ENCODE measurements around the gene NAT10.

GRCh38 chr11:34184505-34185015, 79.1 kb downstream of the NAT10 start:
- TF ChIP-seq CTCF (IDR thresholded peaks at IDR 0.05; ENCODE audit: insufficient read depth, low read length) (no peak), REST (IDR thresholded peaks at IDR 0.05; ENCODE audit: insufficient replicate concordance, low read depth) (no peak)

Measured in HL-60 (cell line).